Testis (tissue), 2 donors: ENCODE results near the gene VSIG10L2.

Source experiments
- POLR2A ChIP-seq: fragments of 450-650 bp; IDR thresholded peaks from one replicate; pipeline ENCODE4 v1.6.1; 2017; ENCODE audit warnings: antibody characterized with exemption, mild to moderate bottlenecking, moderate library complexity
- TF ChIP-seq, protein P1 (sequence below), 3 experiments: fragments of 450-650 bp in 2 of 3; fragments of 200-600 bp in 1 of 3; sonication (generic) in 1 of 3; IDR thresholded peaks; one replicate each; pipeline ENCODE4 v1.5.1; 2016 to 2019; ENCODE audit warnings: antibody characterized with exemption in 3 of 3, mild to moderate bottlenecking in 2 of 3, moderate library complexity in 1 of 3

DNA sequence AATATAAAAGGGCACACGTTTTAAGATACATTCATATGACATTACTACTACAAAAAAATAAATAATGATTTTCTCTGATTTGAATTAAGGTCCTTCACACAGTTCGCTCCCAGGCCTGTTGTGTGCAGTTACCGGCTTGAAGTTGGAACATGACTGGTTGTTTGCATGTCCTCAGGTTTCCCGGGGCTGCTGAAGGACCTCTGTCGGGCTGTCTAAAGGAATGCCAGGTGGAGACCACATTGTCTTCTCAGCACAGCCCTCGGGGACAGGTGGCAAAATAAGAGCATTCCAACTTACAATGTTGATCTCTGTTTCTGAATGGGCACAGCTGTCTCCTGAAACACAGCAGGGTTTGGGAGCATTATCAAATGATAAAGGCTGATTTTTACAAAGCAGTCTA is 14.9 kb downstream of the VSIG10L2 start:
- TF ChIP-seq, protein P1, sequence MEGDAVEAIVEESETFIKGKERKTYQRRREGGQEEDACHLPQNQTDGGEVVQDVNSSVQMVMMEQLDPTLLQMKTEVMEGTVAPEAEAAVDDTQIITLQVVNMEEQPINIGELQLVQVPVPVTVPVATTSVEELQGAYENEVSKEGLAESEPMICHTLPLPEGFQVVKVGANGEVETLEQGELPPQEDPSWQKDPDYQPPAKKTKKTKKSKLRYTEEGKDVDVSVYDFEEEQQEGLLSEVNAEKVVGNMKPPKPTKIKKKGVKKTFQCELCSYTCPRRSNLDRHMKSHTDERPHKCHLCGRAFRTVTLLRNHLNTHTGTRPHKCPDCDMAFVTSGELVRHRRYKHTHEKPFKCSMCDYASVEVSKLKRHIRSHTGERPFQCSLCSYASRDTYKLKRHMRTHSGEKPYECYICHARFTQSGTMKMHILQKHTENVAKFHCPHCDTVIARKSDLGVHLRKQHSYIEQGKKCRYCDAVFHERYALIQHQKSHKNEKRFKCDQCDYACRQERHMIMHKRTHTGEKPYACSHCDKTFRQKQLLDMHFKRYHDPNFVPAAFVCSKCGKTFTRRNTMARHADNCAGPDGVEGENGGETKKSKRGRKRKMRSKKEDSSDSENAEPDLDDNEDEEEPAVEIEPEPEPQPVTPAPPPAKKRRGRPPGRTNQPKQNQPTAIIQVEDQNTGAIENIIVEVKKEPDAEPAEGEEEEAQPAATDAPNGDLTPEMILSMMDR (IDR thresholded peaks at IDR 0.05), result no peak
- no peak for TF ChIP-seq POLR2A
